Measurements from ENCODE around the gene TBK1.

DNA sequence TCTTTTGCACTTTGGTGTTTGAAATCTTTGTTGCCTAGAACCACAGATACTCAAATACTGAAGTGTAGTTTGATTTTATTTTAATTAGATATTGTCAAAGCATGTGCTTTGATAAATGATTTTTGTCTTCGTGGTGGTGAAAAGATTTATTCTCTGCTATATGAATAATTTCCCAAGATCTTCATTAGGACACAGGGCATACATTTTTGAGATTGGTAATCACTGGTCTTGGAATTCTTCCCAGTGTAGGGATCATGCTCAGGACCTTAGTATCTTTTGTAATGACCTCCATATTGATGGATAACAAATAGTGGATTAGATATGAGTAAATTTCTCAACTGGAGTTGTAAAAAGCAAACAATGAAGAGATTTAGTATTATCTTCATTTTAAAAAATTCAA is 28.2 kb downstream of the TBK1 start:
- TF ChIP-seq, protein P1, sequence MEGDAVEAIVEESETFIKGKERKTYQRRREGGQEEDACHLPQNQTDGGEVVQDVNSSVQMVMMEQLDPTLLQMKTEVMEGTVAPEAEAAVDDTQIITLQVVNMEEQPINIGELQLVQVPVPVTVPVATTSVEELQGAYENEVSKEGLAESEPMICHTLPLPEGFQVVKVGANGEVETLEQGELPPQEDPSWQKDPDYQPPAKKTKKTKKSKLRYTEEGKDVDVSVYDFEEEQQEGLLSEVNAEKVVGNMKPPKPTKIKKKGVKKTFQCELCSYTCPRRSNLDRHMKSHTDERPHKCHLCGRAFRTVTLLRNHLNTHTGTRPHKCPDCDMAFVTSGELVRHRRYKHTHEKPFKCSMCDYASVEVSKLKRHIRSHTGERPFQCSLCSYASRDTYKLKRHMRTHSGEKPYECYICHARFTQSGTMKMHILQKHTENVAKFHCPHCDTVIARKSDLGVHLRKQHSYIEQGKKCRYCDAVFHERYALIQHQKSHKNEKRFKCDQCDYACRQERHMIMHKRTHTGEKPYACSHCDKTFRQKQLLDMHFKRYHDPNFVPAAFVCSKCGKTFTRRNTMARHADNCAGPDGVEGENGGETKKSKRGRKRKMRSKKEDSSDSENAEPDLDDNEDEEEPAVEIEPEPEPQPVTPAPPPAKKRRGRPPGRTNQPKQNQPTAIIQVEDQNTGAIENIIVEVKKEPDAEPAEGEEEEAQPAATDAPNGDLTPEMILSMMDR (IDR thresholded peaks at IDR 0.05): no peak
- TF ChIP-seq CHD2 (IDR thresholded peaks at IDR 0.05; ENCODE audit: low read length, partially characterized antibody): no peak
